ENCODE results near the gene PEA15.

DNA sequence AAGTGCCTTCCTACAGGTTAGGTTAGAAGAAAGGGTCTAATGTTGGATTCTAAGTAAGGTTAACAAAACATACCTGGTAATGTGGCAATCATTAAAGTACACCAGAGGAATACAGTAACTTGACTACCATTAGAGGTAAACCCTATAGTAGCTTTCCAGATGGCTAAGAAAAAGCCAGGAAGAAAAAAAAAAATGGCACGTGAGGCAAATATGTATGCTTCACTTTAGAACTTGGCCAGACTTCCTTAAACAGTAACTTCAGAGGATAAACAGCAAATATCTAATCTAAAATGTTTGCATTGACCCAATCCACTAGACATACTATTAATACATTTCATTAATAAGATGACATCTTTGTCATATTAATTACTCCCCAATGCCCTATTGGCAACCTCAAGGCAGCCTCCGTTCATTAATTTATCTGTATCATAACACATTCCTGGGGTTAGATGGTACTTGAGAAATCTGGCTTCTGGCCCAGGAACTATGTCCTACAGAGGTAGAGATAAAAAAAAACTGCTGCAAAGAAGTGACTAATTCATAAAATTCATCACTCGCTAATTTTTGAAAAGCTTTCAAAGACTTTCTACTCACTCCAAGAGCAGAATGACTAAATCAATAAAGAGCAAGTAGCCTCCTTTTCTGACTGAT is 51.3 kb downstream of the PEA15 start:
- TF ChIP-seq, protein P1, sequence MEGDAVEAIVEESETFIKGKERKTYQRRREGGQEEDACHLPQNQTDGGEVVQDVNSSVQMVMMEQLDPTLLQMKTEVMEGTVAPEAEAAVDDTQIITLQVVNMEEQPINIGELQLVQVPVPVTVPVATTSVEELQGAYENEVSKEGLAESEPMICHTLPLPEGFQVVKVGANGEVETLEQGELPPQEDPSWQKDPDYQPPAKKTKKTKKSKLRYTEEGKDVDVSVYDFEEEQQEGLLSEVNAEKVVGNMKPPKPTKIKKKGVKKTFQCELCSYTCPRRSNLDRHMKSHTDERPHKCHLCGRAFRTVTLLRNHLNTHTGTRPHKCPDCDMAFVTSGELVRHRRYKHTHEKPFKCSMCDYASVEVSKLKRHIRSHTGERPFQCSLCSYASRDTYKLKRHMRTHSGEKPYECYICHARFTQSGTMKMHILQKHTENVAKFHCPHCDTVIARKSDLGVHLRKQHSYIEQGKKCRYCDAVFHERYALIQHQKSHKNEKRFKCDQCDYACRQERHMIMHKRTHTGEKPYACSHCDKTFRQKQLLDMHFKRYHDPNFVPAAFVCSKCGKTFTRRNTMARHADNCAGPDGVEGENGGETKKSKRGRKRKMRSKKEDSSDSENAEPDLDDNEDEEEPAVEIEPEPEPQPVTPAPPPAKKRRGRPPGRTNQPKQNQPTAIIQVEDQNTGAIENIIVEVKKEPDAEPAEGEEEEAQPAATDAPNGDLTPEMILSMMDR (IDR thresholded peaks at IDR 0.05; ENCODE audit: low read length) = no peak
- TF ChIP-seq EZH2 (IDR thresholded peaks at IDR 0.05; ENCODE audit: borderline replicate concordance, low read length) = no peak

All from OCI-LY1 (cell line).